GM06990 (cell line): ENCODE measurements around the gene C1orf174.

Experiments used
- DNase-seq: peaks from one replicate; pipeline ENCODE4 v3.0.0-alpha.2; 2011; ENCODE audit not compliant: insufficient read length; ENCODE audit errors: extremely low read depth
- H3K27me3 ChIP-seq: replicated peaks from 2 replicates; pipeline ENCODE4 v1.6.0; 2011; ENCODE audit warnings: low read length; ENCODE audit not compliant: control insufficient read depth, insufficient read depth
- H3K36me3 ChIP-seq: 2 replicates; pipeline ENCODE4 v1.5.1; 2011; ENCODE audit warnings: low read length; ENCODE audit not compliant: control insufficient read depth, insufficient read depth
- H3K4me3 ChIP-seq: replicated peaks from 2 replicates; pipeline ENCODE4 v1.5.1; 2011; ENCODE audit warnings: low read depth, mild to moderate bottlenecking, control low read depth, low read length
- TF ChIP-seq, protein P1 (sequence below): IDR thresholded peaks from 2 replicates; pipeline ENCODE4 v1.5.1; 2011; ENCODE audit warnings: low read length, control low read depth, mild to moderate bottlenecking, inconsistent platforms; ENCODE audit not compliant: insufficient read depth, poor library complexity, severe bottlenecking

The C1orf174 gene

DNA sequence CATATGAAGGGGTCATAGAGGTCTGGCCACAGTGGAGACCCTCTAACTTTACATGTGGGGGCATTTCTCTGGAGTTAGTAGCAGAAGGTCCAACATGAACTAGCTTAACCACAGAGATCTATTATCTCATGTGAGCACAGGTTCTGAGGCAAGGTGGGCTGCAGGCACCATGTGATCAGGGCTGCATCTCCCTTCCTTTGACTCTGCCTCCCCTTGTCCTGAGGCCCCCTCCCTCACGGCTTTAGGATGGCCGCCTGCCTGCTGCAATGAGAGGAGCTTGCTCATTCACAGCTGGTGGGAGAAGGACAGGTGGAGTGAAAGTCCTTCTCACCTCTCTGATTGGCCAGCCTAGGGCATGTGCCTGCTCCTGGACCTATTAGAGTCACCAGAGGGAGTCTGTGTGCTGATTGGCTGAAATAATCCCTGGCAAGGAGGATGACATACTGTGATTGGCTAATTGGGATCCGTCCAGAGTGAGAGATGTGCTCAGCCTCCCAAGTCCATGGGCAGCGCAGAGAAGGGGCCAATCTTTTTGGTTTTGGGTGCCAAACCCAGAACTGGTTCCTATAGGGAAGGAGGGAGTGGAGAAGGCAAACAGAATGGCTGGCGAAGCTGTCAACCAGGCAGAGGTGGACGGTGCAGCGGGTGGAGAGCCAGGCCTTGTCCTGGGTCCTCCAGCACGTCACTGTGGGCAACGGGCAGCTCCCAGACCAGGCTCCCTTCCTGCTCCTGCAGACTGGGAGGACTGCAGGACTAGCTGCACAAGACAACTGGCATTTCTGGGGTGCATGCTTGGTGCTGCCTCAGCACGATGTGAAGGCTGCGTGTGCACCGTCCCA is 39.4 kb upstream of the C1orf174 start:
- DNase-seq: no peak
- no peak overlapping the region for H3K4me3 ChIP-seq
- H3K36me3 ChIP-seq: no peaks in the 10 kb centered on the region
- TF ChIP-seq, protein P1, sequence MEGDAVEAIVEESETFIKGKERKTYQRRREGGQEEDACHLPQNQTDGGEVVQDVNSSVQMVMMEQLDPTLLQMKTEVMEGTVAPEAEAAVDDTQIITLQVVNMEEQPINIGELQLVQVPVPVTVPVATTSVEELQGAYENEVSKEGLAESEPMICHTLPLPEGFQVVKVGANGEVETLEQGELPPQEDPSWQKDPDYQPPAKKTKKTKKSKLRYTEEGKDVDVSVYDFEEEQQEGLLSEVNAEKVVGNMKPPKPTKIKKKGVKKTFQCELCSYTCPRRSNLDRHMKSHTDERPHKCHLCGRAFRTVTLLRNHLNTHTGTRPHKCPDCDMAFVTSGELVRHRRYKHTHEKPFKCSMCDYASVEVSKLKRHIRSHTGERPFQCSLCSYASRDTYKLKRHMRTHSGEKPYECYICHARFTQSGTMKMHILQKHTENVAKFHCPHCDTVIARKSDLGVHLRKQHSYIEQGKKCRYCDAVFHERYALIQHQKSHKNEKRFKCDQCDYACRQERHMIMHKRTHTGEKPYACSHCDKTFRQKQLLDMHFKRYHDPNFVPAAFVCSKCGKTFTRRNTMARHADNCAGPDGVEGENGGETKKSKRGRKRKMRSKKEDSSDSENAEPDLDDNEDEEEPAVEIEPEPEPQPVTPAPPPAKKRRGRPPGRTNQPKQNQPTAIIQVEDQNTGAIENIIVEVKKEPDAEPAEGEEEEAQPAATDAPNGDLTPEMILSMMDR: no peak
- no peaks in the 10 kb centered on the region; the same call in 1 of the 2 replicates for H3K27me3 ChIP-seq

DNA sequence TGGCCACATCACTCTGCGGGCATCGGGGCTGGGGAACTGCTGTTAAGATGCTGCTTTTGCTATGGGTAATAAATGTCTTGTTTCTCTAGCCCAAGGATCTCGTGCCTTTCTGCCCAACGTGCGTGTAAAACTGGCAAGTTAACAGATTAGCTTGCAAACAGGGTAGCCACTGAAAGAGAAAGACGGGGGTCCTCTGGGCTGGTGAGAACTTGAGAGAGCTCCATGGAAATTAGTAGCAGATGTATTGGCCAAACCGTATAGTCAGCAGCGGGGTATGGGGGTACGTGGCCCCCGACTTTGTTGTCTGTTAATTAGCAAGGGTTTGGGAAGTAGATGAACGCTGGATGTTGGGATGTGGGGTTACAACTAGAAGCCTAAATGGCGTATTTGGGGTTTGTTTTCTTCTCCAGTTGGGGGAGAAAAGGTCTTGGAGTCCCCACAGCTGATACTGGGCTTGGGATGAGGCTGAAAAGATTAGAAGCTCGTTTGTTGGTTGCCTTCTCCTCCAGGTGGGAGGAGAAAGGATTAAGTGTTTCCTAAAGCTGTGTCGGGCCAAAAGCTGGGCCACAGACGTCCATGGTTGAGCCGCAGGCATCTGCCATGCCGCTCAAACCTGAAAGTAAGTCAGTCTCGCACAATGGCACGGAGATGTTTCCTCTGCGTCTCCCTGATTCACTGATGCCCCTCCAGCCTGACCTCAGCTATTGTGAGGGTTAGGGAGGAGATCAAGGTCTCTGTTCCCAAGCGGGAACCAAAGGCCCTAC is 32.3 kb upstream of the C1orf174 start:
- Histone ChIP-seq H3K27me3 (no peaks in the 10 kb centered on the region), H3K36me3 (no peaks in the 10 kb centered on the region), H3K4me3 (no peak overlapping the region)
- TF ChIP-seq, protein P1: no peak
- DNase-seq: no peak

DNA sequence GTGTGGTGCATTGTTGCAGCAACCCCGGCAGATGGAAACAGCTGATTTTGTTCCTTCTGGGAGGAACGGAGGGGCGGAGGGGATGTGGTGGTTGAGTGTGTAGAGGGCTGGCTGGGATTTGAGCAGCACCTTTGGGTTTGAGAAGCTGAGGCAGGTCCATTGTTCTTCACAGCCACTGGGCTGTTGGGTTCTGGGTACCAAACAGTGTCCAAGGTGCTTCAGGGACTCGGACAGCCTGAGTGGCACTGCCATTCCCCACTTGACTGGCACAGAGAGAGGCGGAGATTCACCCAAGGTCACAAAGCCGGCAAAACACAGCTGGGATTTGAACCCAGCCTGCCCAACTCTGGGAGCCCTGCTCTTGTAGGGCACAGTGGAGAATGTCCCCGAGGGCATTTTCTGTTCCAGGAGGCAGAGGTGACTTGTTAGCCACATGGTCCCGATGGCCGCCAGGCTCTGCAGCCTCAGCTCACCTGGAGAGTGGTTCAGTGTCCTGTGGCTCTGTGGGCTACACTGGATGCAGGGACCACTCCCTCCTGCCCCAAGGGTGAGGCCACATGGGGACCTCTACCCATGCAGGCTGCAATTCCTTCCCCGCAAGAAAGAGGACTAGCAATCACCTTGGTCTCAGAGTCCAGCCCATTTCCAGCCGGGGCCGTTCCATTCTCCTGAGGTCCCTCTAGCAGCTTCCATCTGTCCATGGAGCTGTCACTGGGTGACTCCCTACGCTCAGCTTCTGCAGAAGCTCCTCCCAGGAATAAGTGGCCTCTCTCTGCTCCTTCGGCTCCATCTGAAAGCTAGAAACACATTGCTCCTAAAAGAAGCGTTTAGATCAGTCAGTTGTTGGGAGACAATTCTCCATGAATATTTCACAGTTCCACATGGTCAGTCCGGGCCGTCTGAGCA is 31.2 kb upstream of the C1orf174 start:
- TF ChIP-seq, protein P1: no peak
- no peaks in the 10 kb centered on the region for H3K27me3 ChIP-seq
- no peak for DNase-seq

DNA sequence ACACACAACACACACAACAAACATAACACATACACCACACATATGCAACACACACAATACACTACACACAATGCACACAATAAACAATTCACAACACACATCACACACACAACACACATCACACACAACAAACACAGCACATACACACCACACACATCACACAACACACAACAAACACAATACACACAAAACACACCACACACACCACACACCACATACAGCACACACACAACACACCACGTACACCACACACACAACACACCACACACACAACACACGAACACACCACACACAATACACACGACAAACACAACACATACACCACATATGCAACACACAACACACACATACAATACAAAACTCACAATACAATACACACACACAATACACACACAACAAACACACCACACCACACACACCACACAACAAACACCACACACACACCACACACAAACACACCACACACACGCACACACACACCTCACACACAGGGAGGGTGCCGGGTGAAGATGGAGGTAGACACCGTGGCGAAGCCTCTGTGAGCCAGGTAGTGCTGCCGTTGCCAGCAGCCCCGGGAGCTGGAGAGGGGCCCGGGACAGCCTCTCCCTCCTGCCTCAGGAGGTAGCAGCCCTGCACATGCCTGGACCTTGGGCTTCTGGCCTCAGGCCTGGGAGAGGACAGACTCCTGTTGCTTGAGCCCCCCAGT is 30.4 kb upstream of the C1orf174 start:
- Histone ChIP-seq H3K36me3 (no peaks in the 10 kb centered on the region), H3K27me3 (no peaks in the 10 kb centered on the region), H3K4me3 (no peak overlapping the region)
- no peak for DNase-seq
- TF ChIP-seq, protein P1: no peak

More for the DNA sequence above, 31.2 kb upstream of the C1orf174 start:
- H3K36me3 ChIP-seq: no peaks in the 10 kb centered on the region
- H3K4me3 ChIP-seq: no peak overlapping the region

DNA sequence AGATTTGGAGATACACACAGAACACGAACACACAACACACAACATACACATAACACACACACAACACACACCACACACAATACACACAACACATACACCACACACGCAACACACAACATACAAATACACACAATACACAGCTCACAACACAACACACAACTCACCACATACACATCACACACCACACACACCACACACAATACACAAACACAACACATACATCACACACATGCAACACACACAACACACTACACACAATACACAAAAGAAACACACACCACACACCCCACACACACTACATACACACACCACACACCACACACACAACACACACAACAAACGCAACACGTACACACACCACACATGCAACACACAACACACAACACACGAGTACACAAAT is 29.1 kb upstream of the C1orf174 start:
- Histone ChIP-seq H3K4me3 (no peak overlapping the region), H3K27me3 (no peaks in the 10 kb centered on the region), H3K36me3 (no peaks in the 10 kb centered on the region)
- DNase-seq: no peak
- TF ChIP-seq, protein P1: no peak
